ENCODE data around the gene C12orf50.

- TF ChIP-seq CTCF (IDR thresholded peaks at IDR 0.05) (no peak), POLR2A (IDR thresholded peaks at IDR 0.05) (no peak)
These were observed 40.7 kb downstream of the C12orf50 start for GRCh38 chr12:87988534-87988933.

Measured in lower leg skin (tissue), 3 donors.